ENCODE results near the gene CCL20. TPM values are rescaled to one million over a fixed set of nuclear protein-coding genes. Genes with fewer than 3 reads are reported as not detected.

Gene CCL20, protein sequence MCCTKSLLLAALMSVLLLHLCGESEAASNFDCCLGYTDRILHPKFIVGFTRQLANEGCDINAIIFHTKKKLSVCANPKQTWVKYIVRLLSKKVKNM
- 0.54 and 0.65 TPM in 2 replicates for total RNA-seq

DNA sequence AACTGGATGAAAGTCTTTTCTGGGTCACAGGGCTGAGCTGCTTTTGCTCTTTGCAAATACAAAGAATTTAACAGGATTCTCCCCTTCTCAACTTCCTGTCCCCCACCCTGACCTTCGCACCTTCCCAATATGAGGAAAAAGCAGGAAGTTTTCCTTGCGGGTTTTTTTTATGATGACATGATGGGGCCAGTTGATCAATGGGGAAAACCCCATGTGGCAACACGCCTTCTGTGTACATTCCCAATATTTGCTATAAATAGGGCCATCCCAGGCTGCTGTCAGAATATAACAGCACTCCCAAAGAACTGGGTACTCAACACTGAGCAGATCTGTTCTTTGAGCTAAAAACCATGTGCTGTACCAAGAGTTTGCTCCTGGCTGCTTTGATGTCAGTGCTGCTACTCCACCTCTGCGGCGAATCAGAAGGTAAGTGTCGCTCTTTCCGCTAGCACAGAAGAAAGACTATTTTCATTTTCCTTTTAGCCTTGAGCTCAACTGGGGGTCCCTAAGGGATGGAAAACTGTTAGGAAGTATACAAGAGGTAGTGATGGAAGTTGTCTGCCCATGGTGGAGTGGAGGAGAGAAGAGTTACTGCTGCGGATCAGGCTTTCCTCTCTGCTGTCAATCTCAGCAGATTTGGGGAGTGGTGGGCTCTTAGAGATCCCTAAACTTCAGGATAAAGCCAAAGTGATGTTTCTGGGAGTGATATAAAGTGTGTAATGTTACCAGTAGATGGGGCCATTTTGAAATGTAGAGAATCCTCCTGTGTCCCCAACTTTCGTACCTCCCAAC, at the start of gene CCL20:
Gene CCL20 (plus strand): TSS at position 281 of the 792 bp plus-strand sequence. CDS start 70 bp downstream, at position 351.

Other genes with a start within 250 kb of the CCL20 start
- not detected in 2 replicates for gene SCYGR2, start 214.9 kb upstream of the CCL20 start, total RNA-seq
- not detected in 2 replicates for gene SCYGR3, start 199.0 kb upstream of the CCL20 start, total RNA-seq
- not detected in 2 replicates for gene SCYGR4, start 196.3 kb upstream of the CCL20 start, total RNA-seq
- gene SCYGR5, start 147.0 kb upstream of the CCL20 start, total RNA-seq: not detected in 2 replicates
- 2.2 and 2.6 TPM in 2 replicates for gene SLC19A3, start 95.8 kb upstream of the CCL20 start, total RNA-seq
- gene SCYGR6, start 89.1 kb upstream of the CCL20 start, total RNA-seq: not detected in 2 replicates
- gene SCYGR7, start 85.5 kb upstream of the CCL20 start, total RNA-seq: not detected in 2 replicates
- not detected in 2 replicates for gene SCYGR8, start 67.9 kb upstream of the CCL20 start, total RNA-seq
- gene DAW1, start 57.8 kb downstream of the CCL20 start, total RNA-seq: 8.7 and 9.6 TPM in 2 replicates

All from cardiac atrium fibroblast (primary cell).